SH-SY5Y (cell line): ENCODE results near the gene PLCG2.

Experiments used
- GATA2 ChIP-seq: IDR thresholded peaks from 2 replicates; pipeline ENCODE4 v1.6.1; 2011; ENCODE audit warnings: mild to moderate bottlenecking, low read depth, low read length
- GATA3 ChIP-seq: IDR thresholded peaks from 2 replicates; pipeline ENCODE4 v1.6.1; 2011; ENCODE audit warnings: low read depth, mild to moderate bottlenecking, low read length, moderate library complexity

PLCG2 gene

GRCh38 chr16:81778861-81779535 is at the start of gene PLCG2:
PLCG2 (plus strand) TSS chr16:81779291; CDS start chr16:81785990, 6,699 bp downstream.
- TF ChIP-seq GATA2 (no peak), GATA3 (no peak)

- no peak for TF ChIP-seq GATA2
- no peak for TF ChIP-seq GATA3
These were observed 49.6 kb upstream of the PLCG2 start for GRCh38 chr16:81729451-81729850.

- no peak for TF ChIP-seq GATA3
- no peak for TF ChIP-seq GATA2
These were observed 48.7 kb upstream of the PLCG2 start for GRCh38 chr16:81730090-81731051.

- TF ChIP-seq GATA2 (no peak), GATA3 (no peak)
These were observed 47.4 kb upstream of the PLCG2 start for GRCh38 chr16:81731649-81732048.

GRCh38 chr16:81732699-81733098 is 46.4 kb upstream of the PLCG2 start:
- TF ChIP-seq GATA3 (no peak), GATA2 (no peak)

GRCh38 chr16:81733295-81733694 is 45.8 kb upstream of the PLCG2 start:
- TF ChIP-seq GATA2 (no peak), GATA3 (no peak)

GRCh38 chr16:81734632-81735434 is 44.3 kb upstream of the PLCG2 start:
- TF ChIP-seq GATA3 = no peak
- TF ChIP-seq GATA2 = no peak

- TF ChIP-seq GATA3 (no peak), GATA2 (no peak)
These were observed 41.1 kb upstream of the PLCG2 start for GRCh38 chr16:81737885-81738536.

GRCh38 chr16:81738783-81739496 is 40.2 kb upstream of the PLCG2 start:
- no peak for TF ChIP-seq GATA3
- TF ChIP-seq GATA2 = no peak

GRCh38 chr16:81739503-81739902 is 39.6 kb upstream of the PLCG2 start:
- no peak for TF ChIP-seq GATA3
- TF ChIP-seq GATA2 = no peak

GRCh38 chr16:81740169-81740568 is 38.9 kb upstream of the PLCG2 start:
- TF ChIP-seq GATA2 (no peak), GATA3 (no peak)

- no peak for TF ChIP-seq GATA3
- no peak for TF ChIP-seq GATA2
These were observed 34.7 kb upstream of the PLCG2 start for GRCh38 chr16:81744385-81744784.

GRCh38 chr16:81744911-81745310 is 34.2 kb upstream of the PLCG2 start:
- TF ChIP-seq GATA3 (no peak), GATA2 (no peak)
